ENCODE results near the gene ZNF462.
"Not testable (repeated sequence)": the region's sequence is repeated elsewhere in the genome, so short reads cannot be mapped to it uniquely, and the experiment has no call there.

The ZNF462 gene, protein sequence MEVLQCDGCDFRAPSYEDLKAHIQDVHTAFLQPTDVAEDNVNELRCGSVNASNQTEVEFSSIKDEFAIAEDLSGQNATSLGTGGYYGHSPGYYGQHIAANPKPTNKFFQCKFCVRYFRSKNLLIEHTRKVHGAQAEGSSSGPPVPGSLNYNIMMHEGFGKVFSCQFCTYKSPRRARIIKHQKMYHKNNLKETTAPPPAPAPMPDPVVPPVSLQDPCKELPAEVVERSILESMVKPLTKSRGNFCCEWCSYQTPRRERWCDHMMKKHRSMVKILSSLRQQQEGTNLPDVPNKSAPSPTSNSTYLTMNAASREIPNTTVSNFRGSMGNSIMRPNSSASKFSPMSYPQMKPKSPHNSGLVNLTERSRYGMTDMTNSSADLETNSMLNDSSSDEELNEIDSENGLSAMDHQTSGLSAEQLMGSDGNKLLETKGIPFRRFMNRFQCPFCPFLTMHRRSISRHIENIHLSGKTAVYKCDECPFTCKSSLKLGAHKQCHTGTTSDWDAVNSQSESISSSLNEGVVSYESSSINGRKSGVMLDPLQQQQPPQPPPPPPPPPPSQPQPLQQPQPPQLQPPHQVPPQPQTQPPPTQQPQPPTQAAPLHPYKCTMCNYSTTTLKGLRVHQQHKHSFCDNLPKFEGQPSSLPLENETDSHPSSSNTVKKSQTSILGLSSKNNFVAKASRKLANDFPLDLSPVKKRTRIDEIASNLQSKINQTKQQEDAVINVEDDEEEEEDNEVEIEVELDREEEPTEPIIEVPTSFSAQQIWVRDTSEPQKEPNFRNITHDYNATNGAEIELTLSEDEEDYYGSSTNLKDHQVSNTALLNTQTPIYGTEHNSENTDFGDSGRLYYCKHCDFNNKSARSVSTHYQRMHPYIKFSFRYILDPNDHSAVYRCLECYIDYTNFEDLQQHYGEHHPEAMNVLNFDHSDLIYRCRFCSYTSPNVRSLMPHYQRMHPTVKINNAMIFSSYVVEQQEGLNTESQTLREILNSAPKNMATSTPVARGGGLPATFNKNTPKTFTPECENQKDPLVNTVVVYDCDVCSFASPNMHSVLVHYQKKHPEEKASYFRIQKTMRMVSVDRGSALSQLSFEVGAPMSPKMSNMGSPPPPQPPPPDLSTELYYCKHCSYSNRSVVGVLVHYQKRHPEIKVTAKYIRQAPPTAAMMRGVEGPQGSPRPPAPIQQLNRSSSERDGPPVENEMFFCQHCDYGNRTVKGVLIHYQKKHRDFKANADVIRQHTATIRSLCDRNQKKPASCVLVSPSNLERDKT (N-terminal part only)

GRCh38 chr9:106862821-106863720, at the start of gene ZNF462:
TSS of gene ZNF462 (plus strand) at chr9:106863166. CDS start at chr9:106923384, 60,218 bp downstream.
- DNase-seq (ENCODE audit: low read depth) = no peak

GRCh38 chr9:106816524-106816923, 46.4 kb upstream of the ZNF462 start:
- no peak for DNase-seq (ENCODE audit: low read depth)

- DNase-seq (ENCODE audit: low read depth) = no peak
Observed at GRCh38 chr9:106818034-106818433, 44.9 kb upstream of the ZNF462 start.

DNA sequence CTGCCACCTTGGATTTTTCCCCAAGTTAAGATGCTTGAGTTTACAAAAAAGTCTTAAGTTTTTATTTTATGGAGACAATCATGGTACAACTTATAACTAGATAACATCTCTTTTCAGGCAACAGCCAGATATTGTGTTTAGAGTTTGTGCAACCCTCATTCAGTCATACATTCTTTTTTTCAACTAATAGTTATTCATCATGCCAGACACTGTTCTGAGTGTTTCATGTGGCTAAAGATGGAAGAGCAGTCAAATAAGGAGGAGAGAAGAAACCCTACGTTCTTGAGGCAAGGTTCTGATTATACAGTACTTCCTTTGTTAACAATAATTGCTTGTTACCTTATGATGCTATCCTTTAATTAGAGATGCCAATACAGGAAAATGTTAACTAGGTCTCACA, 42.1 kb upstream of the ZNF462 start:
- DNase-seq (ENCODE audit: low read depth) = no peak

DNA sequence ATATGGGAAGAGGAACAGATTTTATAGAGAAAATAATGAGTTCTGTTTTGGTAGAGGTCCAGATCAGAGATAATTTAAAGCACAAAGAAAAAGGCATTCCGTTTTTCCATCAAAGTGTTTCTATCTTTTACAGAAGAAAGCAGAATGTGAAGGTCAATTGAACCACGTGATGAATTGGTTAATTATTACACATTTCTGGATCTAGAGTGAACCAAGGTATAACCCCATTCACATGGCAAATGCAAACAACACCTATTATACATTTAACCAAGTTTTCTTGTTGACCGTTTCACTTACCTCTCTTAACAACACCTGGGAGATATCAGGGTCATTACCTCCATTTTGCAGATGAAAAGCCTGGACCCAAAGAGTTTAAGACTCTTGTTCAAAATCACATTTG, 34.9 kb upstream of the ZNF462 start:
- no peak for DNase-seq (ENCODE audit: low read depth)

GRCh38 chr9:106828965-106829364, 34.0 kb upstream of the ZNF462 start:
- DNase-seq (ENCODE audit: low read depth) = no peak

DNA sequence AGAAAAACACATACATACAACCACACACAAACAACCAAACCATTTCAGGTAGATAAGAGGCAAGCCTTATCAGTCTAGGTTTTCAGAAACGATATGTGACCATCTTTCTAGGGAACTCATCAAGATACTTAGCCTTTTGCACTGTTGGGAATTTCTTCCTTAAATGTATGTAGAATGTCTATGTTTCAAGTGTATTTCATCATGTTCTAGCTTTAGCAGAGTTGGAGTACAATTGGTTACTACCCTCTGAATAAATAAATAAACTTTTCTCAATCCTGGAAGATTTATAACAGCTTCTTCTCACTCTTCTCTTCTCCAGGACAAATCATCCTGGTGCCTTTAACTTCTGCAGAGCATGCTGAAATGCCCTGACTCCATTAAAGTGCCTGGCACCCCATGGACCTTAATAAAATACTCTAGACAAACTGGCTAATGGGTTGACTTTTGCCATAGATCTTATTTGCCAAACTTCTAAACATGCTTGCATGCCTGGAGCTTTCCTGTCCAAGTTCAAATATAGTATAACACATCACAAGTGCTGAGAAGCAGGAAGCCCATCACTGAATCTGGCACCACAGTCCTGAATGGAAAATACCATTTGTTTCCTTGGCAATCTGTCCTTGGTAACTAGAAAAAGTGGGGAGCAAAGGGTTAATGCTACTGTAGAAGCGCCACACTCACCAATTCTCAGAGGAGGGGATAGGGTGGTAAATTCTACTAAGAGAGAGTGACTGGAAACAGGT, 33.1 kb upstream of the ZNF462 start:
- DNase-seq (ENCODE audit: low read depth) = no peak

- DNase-seq (ENCODE audit: low read depth) = no peak
Observed at GRCh38 chr9:106830527-106831150, 32.3 kb upstream of the ZNF462 start.

- no peak for DNase-seq (ENCODE audit: low read depth)
Observed at GRCh38 chr9:106834888-106835287, 28.1 kb upstream of the ZNF462 start.

DNA sequence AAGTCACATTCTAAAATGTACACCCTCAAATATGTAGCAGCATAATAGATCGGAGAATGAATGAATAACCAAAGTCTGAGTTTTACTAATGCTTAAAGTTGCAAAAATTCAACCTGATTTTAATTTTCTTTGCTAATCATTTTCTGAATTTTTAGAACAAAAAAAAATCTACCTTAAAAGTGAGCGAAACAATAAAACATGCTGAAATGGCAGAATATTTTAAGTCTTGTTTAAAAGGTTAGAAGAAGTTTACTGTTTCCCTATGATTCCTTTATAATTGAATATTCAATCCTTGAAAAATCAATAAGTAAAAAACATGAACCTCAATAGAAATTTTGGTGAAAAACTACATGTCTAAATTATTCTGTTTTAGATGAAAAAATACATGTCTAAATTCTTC, 27.1 kb upstream of the ZNF462 start:
- no peak for DNase-seq (ENCODE audit: low read depth)

DNA sequence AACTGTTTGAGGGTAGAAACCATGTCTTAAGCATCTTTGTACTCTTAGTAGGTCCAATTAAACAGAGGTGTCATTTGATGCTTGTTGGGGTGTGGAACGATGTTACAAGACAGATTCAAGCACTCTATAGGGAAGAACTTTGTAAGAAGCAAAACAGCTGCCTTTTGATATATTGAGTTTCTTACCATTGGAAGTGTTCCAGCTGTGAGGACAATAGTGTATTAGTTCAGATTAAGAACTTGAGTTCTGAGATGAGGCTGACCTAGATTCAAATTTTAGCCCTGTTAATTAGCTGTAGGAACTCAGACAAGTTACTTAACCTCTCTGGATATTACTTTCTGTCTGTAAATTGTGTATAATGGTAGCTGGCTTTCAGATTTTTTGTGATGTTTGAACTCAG, 19.6 kb upstream of the ZNF462 start:
- DNase-seq (ENCODE audit: low read depth) = no peak

- no peak for DNase-seq (ENCODE audit: low read depth)
Observed at GRCh38 chr9:106846307-106846706, 16.7 kb upstream of the ZNF462 start.

DNA sequence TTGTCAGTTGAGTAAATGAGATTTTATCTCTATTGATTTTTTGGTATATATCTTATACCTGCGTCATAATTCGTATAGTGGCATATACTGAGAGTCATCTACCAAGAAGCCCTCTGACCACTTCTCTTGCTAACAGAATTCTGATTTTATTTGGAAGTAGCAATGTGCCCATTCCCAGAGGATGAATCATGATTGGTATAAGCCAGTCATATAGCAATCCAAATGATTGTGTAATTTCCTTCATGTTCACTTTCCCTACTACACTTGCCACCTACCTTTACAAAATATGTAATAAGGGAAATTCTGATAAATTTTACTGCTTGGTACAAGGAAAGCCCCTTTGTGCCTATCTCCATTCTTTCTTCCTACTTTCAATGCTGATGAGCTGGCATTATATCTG, 16.1 kb upstream of the ZNF462 start:
- DNase-seq (ENCODE audit: low read depth) = no peak

GRCh38 chr9:106851640-106852039, 11.3 kb upstream of the ZNF462 start:
- DNase-seq (ENCODE audit: low read depth) = not testable (repeated sequence)

DNA sequence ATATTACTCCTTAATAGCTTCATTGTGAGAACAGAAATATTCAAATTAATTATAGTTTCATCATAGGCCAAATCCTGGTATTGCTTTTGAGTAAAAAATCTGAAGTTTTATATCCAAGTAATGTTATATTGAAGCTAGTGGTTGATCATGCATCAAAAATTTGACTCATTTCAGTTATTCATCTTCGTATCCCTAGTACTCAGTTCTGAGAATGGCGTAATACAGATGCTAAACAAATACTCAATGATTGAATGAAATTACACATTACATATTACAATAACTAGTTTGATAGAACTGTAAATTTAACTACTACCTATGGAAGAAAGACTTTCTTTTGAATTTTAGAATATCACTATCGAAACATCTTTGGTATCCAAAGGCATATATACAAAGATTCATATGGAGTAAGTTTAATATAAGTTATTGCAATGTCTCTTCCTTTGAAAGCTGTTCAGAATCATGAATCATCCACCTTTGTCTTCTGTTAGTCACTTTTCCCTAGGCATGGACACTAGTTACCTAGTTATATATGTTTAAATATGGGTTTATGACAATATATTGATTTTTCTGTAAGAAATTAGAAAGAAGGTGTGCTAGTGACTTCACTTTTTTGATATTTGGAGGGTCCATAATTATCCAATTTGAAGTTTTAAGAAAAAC, 5.0 kb upstream of the ZNF462 start:
- no peak for DNase-seq (ENCODE audit: low read depth)

DNA sequence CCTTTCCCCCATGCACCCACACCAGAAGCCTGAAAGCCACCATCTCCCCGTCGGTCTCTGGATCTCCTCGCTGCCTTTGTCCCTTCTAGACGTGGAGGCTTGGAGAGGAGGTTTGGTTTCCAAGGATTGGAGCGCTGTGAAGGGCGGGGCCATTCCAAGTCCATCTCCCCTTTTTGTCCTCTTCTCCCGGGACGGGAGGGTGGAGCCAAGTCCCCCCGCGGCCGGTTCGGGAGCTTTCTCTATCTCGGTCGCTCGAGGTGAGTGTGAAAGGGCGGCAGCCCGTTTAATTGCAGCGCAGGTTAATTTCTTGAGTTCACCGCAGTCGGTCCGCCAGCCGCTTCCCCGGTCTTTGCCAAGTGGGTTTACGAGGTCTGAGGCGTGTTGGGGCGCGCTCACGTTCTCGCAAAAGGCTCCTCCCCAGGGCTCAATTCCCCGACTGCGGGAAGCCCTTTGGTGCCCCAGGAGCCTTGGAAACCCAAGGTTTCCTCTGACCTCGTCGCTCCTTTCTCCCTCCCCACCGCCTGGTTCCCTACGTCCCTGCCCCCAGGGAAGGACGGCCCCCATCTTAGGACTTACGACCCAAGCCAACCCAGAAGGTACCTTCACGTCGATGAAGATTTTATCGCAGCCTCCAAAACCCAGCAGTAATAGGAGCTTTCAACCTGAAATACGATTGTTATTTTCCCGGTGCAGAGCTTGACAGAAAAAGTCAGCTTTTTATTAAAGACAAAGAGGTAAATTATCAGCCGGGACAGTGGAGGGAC, 2.8 kb upstream of the ZNF462 start:
- no peak for DNase-seq (ENCODE audit: low read depth)

GRCh38 chr9:106860721-106861639, 2.0 kb upstream of the ZNF462 start:
- no peak for DNase-seq (ENCODE audit: low read depth)

DNA sequence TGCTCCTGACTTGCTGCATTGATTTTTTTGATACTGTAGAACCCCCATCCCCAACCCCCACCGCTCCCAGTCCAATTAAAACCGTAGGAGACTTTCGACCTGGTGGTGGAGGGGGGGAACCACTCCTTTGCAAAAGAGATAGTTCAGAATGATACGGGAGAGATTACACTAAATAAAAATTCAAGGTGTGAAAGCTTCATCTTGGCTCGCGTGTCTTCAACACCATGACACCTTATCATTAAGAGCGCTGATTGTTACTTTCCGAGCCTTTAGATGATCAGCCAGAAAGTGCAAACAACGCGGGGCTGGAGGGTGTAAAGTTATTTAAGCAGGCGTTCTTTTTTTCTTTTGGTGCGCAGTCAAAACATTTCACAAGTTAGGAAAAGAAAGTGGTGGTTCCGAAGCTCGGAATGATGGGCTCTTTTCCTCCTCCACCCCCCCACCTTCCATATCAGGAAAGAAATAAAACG, 1.3 kb upstream of the ZNF462 start:
- no peak for DNase-seq (ENCODE audit: low read depth)
